H9 (cell line): ENCODE data around the gene CXCL10. TPM values are rescaled to one million over a fixed set of nuclear protein-coding genes. Genes with fewer than 3 reads are reported as not detected.

Experiments used
- DNase-seq: peaks from one replicate; pipeline ENCODE4 v3.0.0-alpha.2; 2017
- H2AFZ ChIP-seq: one replicate; pipeline ENCODE4 v1.6.1; 2013; ENCODE audit warnings: mild to moderate bottlenecking, low read length, control low read depth, moderate library complexity
- H2AK5ac ChIP-seq: 2 replicates; pipeline ENCODE4 v1.6.1; 2013; ENCODE audit warnings: low read length, control low read depth, mixed read lengths; ENCODE audit not compliant: insufficient read length
- H2BK120ac ChIP-seq: one replicate; pipeline ENCODE4 v1.6.1; 2013; ENCODE audit warnings: low read depth, mild to moderate bottlenecking, low read length, control low read depth, inconsistent platforms; ENCODE audit not compliant: poor library complexity, severe bottlenecking
- H2BK12ac ChIP-seq: 2 replicates; pipeline ENCODE4 v1.6.1; 2013; ENCODE audit warnings: low read length, control low read depth, mixed read lengths, low read depth; ENCODE audit not compliant: insufficient read length
- H2BK15ac ChIP-seq: 2 replicates; pipeline ENCODE4 v1.6.1; 2013; ENCODE audit warnings: low read depth, low read length, control low read depth
- H2BK20ac ChIP-seq: one replicate; pipeline ENCODE4 v1.6.1; 2013; ENCODE audit warnings: low read depth, mild to moderate bottlenecking, low read length, control low read depth, inconsistent platforms; ENCODE audit not compliant: poor library complexity, severe bottlenecking
- H2BK5ac ChIP-seq: 2 replicates; pipeline ENCODE4 v1.6.1; 2013; ENCODE audit warnings: low read length, control low read depth, mixed read lengths; ENCODE audit not compliant: insufficient read length
- H3K14ac ChIP-seq: 2 replicates; pipeline ENCODE4 v1.6.1; 2013; ENCODE audit warnings: low read length, control low read depth; ENCODE audit not compliant: insufficient read depth
- H3K18ac ChIP-seq: 2 replicates; pipeline ENCODE4 v1.6.1; 2013; ENCODE audit warnings: low read depth, mild to moderate bottlenecking, mixed read lengths, low read length, control low read depth; ENCODE audit not compliant: insufficient read length
- H3K23ac ChIP-seq: 2 replicates; pipeline ENCODE4 v1.6.1; 2013; ENCODE audit warnings: low read length, control low read depth, mixed read lengths, low read depth; ENCODE audit not compliant: insufficient read length
- H3K23me2 ChIP-seq: 2 replicates; pipeline ENCODE4 v1.6.1; 2013; ENCODE audit warnings: low read depth, mild to moderate bottlenecking, mixed read lengths, low read length, control low read depth; ENCODE audit not compliant: insufficient read length, poor library complexity, severe bottlenecking
- H3K27ac ChIP-seq: 2 replicates; pipeline ENCODE4 v1.5.1; 2013; ENCODE audit warnings: low read length, control low read depth, mixed read lengths, low read depth; ENCODE audit not compliant: insufficient read length
- H3K27me3 ChIP-seq: 2 replicates; pipeline ENCODE4 v1.6.1; 2013; ENCODE audit warnings: low read length, control low read depth, inconsistent platforms; ENCODE audit not compliant: insufficient read depth
- H3K4ac ChIP-seq: 2 replicates; pipeline ENCODE4 v1.6.1; 2013; ENCODE audit warnings: low read depth, mild to moderate bottlenecking, control low read depth, inconsistent platforms, low read length, moderate library complexity
- H3K4me1 ChIP-seq: 2 replicates; pipeline ENCODE4 v1.6.1; 2013; ENCODE audit warnings: low read length, control low read depth, inconsistent platforms; ENCODE audit not compliant: insufficient read depth
- H3K4me2 ChIP-seq: 2 replicates; pipeline ENCODE4 v1.6.1; 2013; ENCODE audit warnings: low read length, control low read depth, mixed read lengths; ENCODE audit not compliant: insufficient read length, insufficient read depth
- H3K56ac ChIP-seq: 2 replicates; pipeline ENCODE4 v1.6.1; 2013; ENCODE audit warnings: low read depth, mild to moderate bottlenecking, mixed read lengths, low read length, control low read depth; ENCODE audit not compliant: insufficient read length
- H3K79me1 ChIP-seq: 2 replicates; pipeline ENCODE4 v1.6.1; 2013; ENCODE audit warnings: low read depth, mild to moderate bottlenecking, moderate library complexity, low read length, control low read depth, inconsistent platforms; ENCODE audit not compliant: insufficient read depth, poor library complexity, severe bottlenecking
- H3K79me2 ChIP-seq: 2 replicates; pipeline ENCODE4 v1.6.1; 2013; ENCODE audit warnings: low read length, control low read depth, inconsistent platforms; ENCODE audit not compliant: insufficient read depth
- H3K9ac ChIP-seq: 2 replicates; pipeline ENCODE4 v1.6.1; 2013; ENCODE audit warnings: low read length, control low read depth, mixed read lengths; ENCODE audit not compliant: insufficient read length; ENCODE audit errors: extremely low read depth
- H3K9me3 ChIP-seq: one replicate; pipeline ENCODE4 v1.6.1; 2013; ENCODE audit warnings: low read depth, low read length, inconsistent platforms; ENCODE audit not compliant: control insufficient read depth
- H3T11ph ChIP-seq: one replicate; pipeline ENCODE4 v1.6.1; 2013; ENCODE audit warnings: mild to moderate bottlenecking, low read length, control low read depth, inconsistent platforms
- H4K20me1 ChIP-seq: one replicate; pipeline ENCODE4 v1.6.1; 2013; ENCODE audit not compliant: control insufficient read depth, insufficient read length, insufficient read depth
- H4K5ac ChIP-seq: 2 replicates; pipeline ENCODE4 v1.6.1; 2013; ENCODE audit warnings: low read depth, mild to moderate bottlenecking, mixed read lengths, low read length, control low read depth; ENCODE audit not compliant: insufficient read length
- H4K8ac ChIP-seq: replicated peaks from 2 replicates; pipeline ENCODE4 v1.6.1; 2013; ENCODE audit warnings: low read length, control low read depth, mixed read lengths, low read depth; ENCODE audit not compliant: insufficient read length
- H4K91ac ChIP-seq: 2 replicates; pipeline ENCODE4 v1.6.1; 2013; ENCODE audit warnings: low read depth, mild to moderate bottlenecking, moderate library complexity, mixed read lengths, low read length, control low read depth; ENCODE audit not compliant: insufficient read length
- H3K27ac Mint-ChIP-seq, 3 experiments: 2 replicates in 2 of 3; 3 replicates in 1 of 3; pipeline ENCODE4 v1.8.0; 2020 to 2021; ENCODE audit warnings: mixed read lengths in 3 of 3, mild to moderate bottlenecking in 1 of 3, moderate library complexity in 1 of 3
- H3K27me3 Mint-ChIP-seq: 2 replicates; pipeline ENCODE4 v1.8.0; 2021; ENCODE audit warnings: low read depth, mild to moderate bottlenecking, moderate library complexity, mixed read lengths
- H3K36me3 Mint-ChIP-seq, 3 experiments: 2 replicates in 2 of 3; 3 replicates in 1 of 3; pipeline ENCODE4 v1.8.0; 2020 to 2021; ENCODE audit warnings: low read depth in 3 of 3, mixed read lengths in 3 of 3; ENCODE audit not compliant: insufficient read depth in 1 of 3
- H3K4me1 Mint-ChIP-seq, 2 experiments: 2 replicates each; pipeline ENCODE4 v1.8.0; 2020; ENCODE audit warnings: mixed read lengths in 2 of 2
- H3K4me3 Mint-ChIP-seq, 2 experiments: 2 replicates in 1 of 2; 3 replicates in 1 of 2; pipeline ENCODE4 v1.8.0; 2020 to 2021; ENCODE audit warnings: mild to moderate bottlenecking in 2 of 2, mixed read lengths in 2 of 2, moderate library complexity in 1 of 2
- H3K9me3 Mint-ChIP-seq, 2 experiments: 2 replicates in 1 of 2; 3 replicates in 1 of 2; pipeline ENCODE4 v1.8.0; 2020; ENCODE audit warnings: mild to moderate bottlenecking in 2 of 2, mixed read lengths in 2 of 2, moderate library complexity in 1 of 2
- WGBS: extraction: QIAGEN DNeasy Blood & Tissue Kit; methylation state at CpG from one replicate; pipeline ENCODE4 v1.1.7; 2013; ENCODE audit warnings: missing lambda C conversion rate, low lambda C conversion rate, mixed read lengths; ENCODE audit not compliant: insufficient read length; ENCODE audit errors: extremely low coverage; 5-methylcytosine and 5-hydroxymethylcytosine counted together
- total RNA-seq: library from RNA; stranded (reverse); gene quantifications from 2 replicates; pipeline ENCODE4 v1.2.1, GENCODE V29; 2021
- TF ChIP-seq, protein P1 (sequence below): fragments of 200-600 bp; sonication (generic); conservative IDR thresholded peaks from 3 replicates; pipeline ENCODE4 v1.8.0; 2021; ENCODE audit warnings: antibody characterized with exemption, mild to moderate bottlenecking

Gene CXCL10
- total RNA-seq, 1 experiment from 2014 or later: not detected

DNA sequence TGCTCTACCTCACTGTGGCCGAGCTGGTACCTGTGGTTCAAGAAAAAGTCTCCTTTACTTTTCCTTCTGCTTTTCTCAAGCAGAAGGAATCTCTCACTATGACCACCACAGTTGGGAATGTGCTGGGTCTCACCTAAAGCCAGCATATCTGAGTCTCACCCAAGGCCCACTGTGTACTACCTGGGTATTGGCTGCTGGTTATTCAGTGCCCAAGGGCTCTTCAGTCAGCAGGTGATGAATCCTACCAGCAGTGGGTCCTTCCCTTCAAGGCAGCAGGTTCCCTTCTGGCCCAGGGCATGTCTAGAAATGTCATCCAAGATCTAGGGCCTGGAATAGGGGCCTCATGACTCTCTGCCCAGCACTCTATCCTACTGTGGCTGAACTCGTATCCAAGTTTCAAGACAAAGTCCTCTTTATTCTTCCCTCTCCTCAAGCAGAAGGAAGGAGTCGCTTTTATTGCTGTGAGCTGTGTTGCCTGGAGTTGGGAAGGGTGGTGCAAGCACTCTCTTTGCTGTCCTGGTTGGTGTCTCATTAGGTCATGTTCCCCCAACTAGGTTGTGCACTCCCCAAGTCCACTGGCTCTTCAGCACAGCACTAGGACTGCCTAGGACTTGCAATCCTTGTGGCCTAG lies 6.1 kb downstream of the CXCL10 start:
- Mint-ChIP-seq H3K4me1 (peaks cover 12 to 15% of the 10 kb centered on the region in 2 experiments), H3K36me3 (no peaks in the 10 kb centered on the region), H3K4me3 (no peak overlapping the region), H3K9me3 (no peaks in the 10 kb centered on the region), H3K27me3 (no peaks in the 10 kb centered on the region; the same call in 1 of the 2 replicates), H3K27ac (no peak overlapping the region)
- Histone ChIP-seq H4K8ac (no peak overlapping the region), H3K9ac (no peak overlapping the region), H4K91ac (no peak overlapping the region), H2BK12ac (no peak overlapping the region), H3K27me3 (no peaks in the 10 kb centered on the region), H3K23ac (no peak overlapping the region), H3K56ac (no peak overlapping the region), H3T11ph (no peak overlapping the region), H3K4me1 (peaks cover 2% of the 10 kb centered on the region; the same call in 1 of the 2 replicates), H2BK15ac (no peak overlapping the region), H3K18ac (no peak overlapping the region), H3K9me3 (no peaks in the 10 kb centered on the region), H2AK5ac (no peak overlapping the region), H3K14ac (no peak overlapping the region), H3K4me2 (no peak overlapping the region), H3K79me1 (no peaks in the 10 kb centered on the region), H3K79me2 (no peaks in the 10 kb centered on the region), H4K5ac (no peak overlapping the region), H3K27ac (no peak overlapping the region), H3K23me2 (no peaks in the 10 kb centered on the region), H2AFZ (no peak overlapping the region), H2BK120ac (no peak overlapping the region), H4K20me1 (no peaks in the 10 kb centered on the region), H2BK20ac (no peak overlapping the region), H2BK5ac (no peak overlapping the region), H3K4ac (no peak overlapping the region)
- DNase-seq: no peak
- TF ChIP-seq, protein P1, sequence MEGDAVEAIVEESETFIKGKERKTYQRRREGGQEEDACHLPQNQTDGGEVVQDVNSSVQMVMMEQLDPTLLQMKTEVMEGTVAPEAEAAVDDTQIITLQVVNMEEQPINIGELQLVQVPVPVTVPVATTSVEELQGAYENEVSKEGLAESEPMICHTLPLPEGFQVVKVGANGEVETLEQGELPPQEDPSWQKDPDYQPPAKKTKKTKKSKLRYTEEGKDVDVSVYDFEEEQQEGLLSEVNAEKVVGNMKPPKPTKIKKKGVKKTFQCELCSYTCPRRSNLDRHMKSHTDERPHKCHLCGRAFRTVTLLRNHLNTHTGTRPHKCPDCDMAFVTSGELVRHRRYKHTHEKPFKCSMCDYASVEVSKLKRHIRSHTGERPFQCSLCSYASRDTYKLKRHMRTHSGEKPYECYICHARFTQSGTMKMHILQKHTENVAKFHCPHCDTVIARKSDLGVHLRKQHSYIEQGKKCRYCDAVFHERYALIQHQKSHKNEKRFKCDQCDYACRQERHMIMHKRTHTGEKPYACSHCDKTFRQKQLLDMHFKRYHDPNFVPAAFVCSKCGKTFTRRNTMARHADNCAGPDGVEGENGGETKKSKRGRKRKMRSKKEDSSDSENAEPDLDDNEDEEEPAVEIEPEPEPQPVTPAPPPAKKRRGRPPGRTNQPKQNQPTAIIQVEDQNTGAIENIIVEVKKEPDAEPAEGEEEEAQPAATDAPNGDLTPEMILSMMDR: no peak
- no CpG with 5 or more reads among the region's 3 CpGs for WGBS
